ENCODE data around the gene ARRDC2.

DNA sequence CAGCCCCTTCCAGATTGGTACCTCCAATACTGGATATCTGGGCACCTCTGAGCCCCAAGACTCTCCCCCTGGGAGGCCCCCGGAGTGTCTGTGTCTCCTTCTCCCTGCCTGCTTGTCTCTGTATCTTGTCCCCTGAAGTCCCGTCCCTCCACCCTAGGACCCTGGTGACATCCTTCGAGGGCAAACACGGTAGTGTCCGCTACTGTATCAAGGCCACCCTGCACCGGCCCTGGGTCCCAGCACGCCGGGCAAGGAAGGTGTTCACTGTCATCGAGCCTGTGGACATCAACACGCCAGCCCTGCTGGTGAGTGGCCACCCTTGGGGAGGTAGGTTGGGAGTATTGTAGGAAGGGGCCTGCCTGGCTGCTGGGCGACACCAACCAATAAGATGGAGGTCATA, 844 bp downstream of the ARRDC2 start:
- TF ChIP-seq, protein P1, sequence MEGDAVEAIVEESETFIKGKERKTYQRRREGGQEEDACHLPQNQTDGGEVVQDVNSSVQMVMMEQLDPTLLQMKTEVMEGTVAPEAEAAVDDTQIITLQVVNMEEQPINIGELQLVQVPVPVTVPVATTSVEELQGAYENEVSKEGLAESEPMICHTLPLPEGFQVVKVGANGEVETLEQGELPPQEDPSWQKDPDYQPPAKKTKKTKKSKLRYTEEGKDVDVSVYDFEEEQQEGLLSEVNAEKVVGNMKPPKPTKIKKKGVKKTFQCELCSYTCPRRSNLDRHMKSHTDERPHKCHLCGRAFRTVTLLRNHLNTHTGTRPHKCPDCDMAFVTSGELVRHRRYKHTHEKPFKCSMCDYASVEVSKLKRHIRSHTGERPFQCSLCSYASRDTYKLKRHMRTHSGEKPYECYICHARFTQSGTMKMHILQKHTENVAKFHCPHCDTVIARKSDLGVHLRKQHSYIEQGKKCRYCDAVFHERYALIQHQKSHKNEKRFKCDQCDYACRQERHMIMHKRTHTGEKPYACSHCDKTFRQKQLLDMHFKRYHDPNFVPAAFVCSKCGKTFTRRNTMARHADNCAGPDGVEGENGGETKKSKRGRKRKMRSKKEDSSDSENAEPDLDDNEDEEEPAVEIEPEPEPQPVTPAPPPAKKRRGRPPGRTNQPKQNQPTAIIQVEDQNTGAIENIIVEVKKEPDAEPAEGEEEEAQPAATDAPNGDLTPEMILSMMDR (IDR thresholded peaks at IDR 0.05) = no peak
- no peak for TF ChIP-seq POLR2A (IDR thresholded peaks at IDR 0.05)
